DND-41 (cell line): ENCODE data around the gene MRPL34.

Source experiments
- CTCF ChIP-seq: IDR thresholded peaks from 2 replicates; pipeline ENCODE4 v1.5.1; 2012; ENCODE audit warnings: borderline replicate concordance, low read length, moderate library complexity, mild to moderate bottlenecking; ENCODE audit not compliant: poor library complexity, severe bottlenecking; ENCODE audit errors: extremely low read depth
- EZH2 ChIP-seq: IDR thresholded peaks from 3 replicates; pipeline ENCODE4 v1.6.1; 2012; ENCODE audit warnings: borderline replicate concordance, low read depth, mild to moderate bottlenecking, moderate library complexity, low read length, inconsistent platforms; ENCODE audit not compliant: severe bottlenecking

DNA sequence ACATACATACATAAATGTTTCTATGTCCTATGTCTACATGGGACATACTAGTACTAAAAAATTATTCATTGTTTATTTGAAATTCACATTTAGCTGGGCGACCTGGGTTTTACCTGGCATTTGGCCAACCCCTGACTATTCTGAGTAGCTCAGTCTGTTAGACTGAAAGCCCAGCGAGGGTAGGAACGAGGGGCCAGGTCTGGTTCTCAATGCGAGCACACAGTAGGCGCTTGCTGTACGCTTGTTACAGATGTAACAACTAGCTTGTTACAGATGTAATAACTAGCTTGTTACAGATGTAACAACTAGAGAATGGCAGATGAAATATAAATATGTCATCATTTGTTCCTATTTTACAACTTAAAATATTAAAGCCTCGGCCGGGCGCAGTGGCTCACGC lies 29.9 kb downstream of the MRPL34 start:
- TF ChIP-seq EZH2, result no peak
- no peak for TF ChIP-seq CTCF
